SKM-1 (cell line): Measurements from ENCODE around the gene MYH9.

Experiments
- DNase-seq: peaks from one replicate; lab custom pipeline; 2025; ENCODE audit not compliant: unreplicated experiment; lab: John Stamatoyannopoulos, UW

Gene MYH9

DNA sequence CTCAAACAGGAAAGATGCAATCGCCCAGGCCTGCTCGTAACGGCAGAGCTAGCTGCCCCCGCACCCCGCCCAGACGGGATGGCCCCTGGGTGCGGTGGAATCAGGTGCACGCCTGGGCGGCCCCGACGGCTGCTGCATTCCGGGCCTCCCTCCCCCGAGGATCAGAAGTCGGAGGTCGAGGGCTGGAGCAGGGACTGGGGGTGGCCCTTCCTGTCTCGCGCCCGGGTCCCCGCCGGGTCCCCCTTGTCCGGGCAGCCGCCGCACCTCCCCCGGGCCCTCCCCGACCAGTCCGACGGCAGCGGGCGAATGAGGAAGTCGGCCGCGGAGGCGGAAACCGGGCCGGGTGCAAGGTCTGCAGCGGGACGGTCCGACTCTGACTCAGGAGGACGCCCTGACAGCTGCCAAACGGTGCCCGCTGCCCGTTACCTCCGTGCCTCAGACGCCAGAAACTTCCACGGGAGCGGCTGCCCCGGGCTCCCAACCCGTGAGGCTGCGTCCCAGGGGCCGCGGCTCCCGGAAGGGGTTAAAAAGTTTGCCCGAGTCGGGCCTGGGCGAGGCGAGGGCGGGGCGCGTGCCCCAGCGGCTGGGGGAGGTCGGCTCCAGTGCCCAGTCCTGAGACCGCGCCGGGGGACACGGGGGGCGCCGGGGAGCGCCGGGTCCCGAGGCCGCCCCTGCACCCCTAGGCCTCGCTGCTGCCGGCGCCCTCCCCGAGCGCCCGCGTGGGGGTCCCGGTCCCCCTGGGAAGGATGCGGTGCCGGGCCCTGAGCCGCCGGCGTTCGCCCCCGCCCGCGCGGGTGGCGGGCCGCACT is 663 bp downstream of the MYH9 start:
- no peak for DNase-seq

DNA sequence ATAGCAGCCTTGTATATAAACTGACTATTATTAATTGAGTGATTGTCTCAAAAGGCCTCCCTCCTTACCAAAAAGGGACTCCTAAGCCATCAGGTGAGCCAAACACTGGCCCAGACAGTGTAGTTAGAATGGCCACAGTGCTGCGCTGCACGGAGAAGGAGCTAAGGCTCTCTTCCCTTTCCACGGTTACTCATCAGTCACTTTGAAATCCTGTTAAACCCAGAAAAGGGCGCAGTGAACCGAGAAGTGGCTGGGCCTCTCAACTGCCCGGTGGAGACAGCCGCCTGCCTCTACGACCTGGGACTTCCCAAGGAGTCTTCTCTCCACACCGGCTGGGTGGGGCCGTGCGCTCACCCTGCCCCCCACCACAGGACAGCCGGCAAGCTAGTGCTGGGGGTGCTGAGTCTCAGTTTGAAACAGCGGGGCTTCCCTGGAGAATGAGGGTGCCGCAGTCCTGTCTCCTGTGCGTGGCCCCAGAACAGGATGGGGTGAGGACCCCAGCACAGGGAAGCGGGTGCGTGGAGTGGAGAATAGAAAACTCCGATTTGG is 1.3 kb downstream of the MYH9 start:
- DNase-seq: no peak

DNA sequence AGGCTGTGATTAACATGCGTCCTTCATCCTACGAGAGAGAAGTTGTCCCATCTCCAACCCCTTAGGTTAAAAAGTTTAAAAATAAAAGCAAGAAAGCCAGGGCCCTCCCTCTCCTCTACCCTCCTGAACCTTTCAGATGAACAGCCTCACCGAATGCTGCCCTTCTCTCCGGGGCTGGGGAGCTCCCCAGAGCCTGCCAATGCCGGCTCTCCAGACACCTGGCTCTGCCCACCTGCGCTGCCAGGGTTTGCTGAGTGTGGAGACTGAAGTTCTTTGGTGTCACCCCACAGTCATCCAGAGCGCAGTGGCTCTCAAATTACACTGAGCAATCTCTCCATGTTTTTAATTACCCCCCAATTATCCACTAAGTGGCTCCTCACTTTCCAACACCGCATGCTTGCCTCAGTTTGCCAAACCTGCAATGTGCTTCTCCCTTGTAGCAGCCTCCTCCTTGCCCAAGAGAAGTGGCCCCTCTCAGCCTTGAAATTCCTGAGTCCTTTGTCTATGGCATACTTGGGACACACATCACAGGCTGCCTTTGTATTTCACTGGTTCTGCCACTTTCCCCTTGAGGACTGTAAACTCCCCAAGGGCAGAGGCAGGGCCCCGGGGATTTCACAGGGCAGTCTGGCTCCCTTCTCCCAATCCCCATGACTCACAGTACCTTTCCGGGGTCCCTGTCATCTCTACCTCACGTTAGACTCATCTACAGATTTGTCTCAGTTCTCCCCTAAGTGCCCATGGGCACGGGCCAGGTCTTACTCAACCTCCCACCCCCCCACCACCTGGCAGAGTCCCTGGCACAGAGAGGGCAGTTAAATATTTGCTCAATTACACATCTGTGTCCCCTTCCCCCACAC is 2.0 kb downstream of the MYH9 start:
- no peak for DNase-seq

DNA sequence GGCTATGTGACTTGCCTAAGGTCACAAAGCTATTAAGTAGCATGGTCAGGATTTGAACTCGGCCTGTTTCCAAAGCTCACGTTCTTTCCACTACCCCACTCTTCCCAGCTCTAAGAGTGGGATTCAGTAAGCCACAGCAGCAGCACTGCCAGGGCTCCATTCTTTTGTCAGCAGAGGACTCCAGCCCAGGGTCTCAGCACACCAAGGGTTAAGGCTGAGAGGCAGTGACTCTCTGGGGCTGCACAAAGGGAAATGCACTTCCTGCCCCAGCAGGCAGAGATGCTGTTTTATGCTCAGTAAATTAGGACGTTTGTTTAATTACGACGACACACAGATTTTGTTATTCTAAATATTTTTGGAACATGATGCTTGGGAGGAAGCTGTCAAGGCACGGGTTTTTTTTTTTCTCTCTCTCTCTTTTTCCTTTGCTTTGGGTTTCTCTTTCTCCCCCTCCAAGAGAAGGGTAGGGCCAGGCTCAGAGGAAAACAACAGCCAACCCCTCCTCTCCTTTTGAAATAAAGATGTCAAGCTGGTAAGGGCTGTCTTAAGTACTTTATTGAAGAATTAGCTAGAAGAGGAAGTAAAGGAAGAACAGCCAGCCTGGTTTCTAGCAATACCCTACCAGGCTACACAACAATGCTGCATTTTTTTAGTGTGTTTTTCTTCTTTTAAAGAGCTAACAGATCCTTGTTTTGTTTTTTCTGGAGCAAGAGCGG is 2.8 kb downstream of the MYH9 start:
- no peak for DNase-seq

DNA sequence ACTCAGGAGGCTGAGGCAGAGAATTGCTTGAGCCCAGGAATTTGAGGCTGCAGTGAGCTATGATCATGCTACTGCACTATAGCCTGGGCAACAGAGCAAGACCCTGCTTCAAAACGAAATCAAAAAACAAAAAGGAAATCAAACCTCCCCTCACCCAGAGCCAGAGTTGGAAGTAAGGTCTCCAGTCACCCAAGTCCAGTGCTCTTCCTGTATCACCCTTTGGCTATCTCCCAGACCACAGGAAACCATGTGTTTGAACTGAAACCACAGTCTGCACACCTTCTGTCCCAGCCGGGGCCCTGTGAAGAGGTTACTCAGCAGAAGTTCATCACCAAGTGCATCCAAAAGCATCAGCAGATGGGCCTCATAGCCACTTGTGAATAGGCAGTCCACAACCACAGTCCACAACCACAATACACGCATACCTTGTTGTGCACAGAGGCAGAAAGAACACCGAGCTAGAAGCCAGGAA is 4.6 kb downstream of the MYH9 start:
- DNase-seq: no peak

DNA sequence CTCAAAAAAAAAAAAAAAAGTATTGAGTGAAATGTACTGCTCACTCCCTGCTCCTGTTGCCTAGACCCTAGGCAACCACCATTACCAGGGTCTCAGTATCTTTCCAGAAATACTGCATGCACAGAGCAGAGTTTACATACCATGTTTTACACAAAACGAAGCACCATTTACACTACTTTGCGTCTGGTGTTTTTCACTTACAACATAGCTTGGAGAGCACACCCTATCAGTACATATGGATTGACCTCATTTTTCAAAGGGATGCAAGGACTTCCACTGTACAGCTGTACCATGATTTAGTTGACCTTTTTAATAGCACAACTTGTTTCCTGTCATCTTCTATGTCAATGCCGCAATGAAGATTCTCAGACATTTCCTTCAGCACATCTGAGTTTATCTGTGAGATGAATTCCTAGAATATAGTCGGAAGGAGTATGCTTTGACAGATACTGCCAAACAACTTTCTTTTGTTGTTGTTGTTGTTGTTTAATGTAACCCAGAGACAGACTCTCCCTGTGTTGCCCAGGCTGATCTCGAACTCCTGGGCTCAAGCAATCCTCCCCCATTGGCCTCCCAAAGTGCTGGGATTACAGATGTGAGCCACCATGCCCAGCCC is 6.1 kb downstream of the MYH9 start:
- no peak for DNase-seq

DNA sequence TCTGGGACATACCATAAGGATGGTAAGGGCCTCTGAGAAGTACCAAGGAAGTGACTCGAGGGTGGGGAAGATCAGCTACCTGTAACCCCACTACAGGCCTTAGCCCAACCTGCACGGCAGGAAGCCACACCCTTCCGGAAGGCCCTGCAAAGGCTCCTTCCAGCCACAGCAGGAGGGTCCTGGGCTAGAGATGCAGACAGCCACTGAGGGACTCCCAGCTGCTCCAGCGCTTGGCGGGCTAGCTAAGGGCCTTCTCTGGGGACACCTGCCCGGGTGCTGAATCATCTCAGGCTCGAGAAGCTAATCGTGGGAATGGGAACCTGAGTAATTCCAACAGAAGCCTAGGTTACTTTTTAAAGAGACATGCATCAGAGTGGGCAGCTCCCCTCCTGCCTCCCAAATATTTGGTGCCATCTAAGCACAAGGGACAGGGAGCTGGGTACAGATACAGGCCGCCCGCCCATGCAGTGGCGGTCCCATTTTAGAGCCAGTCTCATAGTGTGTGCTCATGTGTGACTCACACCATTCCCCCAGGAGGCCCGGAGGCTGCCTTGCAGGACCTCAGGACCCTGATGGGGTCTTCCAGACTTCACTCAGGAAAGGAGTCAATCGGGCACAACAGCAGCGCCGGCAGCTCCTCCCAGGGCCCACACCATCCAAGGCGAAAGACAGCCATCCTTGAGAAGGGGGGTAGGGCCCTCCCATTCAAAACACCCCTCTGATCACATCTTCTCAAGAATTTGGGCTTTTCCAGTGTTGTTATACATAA is 8.0 kb downstream of the MYH9 start:
- DNase-seq: no peak

DNA sequence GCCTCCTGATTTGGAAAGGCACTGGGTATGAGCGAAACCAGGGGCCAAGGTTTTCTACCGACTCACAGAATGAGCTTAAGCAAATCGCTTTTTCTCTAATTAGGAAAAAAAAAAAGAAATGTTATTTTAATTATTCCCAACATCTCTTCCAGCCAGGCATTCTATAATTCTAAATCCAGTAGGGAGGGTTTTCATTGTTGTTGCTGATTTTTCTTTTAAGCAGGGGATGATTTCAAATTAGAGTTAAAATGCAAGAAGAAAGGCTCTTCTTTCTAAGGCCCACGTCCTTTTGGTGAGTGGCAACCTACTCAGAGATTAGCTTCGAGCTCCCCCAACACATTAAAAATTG is 8.9 kb downstream of the MYH9 start:
- no peak for DNase-seq

DNA sequence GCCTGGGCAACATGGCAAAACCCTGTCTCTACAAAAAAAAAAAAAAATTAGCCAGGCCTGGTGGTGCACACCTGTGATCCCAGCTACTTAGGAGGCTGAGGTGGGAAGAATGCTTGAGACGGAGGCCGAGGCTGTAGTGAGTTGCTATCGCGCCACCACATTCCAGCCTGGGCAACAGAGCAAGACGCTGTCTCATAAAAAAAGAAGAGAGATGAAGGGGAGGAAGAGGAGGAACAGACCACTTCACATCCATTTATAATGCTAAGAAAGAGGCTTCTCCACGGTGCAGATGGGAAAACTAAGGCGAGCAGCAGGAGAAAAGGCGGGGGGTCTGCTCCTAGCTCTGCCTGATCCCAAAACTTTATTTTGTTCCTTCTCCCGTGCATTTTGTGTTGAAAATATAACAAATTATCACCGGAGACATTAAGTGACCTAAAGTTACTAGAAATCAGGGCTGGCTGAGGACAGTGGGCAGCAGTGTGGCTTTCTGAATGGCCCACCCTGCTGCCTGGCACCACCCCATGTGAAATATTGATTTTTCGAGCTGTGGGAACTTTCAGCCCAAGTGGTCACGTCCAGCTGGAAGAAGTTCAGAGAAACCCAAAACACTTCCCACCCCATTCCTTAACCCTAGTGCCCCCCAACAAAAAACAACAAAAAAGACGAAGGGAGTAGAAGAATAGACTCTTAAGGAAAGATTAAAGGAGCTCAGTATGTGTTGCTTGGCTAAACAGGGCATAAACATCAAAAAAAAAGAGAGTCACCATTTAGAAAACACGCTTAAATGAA is 9.5 kb downstream of the MYH9 start:
- DNase-seq: no peak

DNA sequence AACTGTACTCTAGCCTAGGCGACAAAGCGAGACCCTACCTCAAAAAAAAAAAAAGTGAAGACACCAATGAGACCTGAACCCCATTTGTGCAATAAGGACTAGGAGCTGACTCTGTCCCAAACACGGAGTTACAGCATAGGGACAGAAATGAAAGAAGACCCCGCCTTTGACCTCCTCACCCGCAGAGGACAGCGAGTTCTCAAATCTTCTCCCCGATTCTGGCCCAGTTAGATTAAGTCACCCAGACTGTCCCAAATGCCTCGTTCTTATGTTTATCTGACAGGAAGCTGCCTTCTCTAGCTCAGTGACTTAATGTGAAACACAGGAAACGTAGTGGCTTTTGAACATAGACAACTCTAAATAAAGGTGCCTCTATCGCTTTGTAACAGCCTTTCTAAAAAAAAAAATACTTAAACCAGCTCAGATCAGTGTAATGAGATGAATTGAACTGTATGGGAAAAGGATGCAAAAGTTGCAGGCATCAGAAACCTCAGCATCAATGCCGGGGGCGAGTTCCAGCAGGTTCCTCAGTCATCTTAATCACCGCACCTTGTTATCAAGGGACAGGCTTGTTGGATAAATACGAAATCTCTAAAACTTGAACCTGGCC is 10.6 kb downstream of the MYH9 start:
- no peak for DNase-seq

DNA sequence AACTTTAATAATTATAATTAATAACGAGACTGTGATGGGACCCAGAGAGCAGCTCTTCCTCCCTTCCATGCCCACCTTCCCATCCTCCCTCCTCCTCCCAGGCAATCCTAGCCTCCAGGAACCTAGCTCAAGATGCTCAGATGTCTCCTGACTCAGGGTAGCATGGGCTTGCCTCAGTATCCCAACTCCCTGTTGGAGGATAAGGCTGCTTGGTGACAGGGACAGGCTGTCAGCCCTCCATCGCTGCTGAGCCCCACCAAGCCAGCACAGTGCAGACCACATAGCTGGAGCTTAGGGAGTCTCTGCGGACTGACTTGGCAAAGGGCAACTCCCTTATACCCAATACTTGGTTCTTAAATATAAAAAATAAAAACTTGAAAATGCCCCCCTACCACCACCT is 11.5 kb downstream of the MYH9 start:
- no peak for DNase-seq

DNA sequence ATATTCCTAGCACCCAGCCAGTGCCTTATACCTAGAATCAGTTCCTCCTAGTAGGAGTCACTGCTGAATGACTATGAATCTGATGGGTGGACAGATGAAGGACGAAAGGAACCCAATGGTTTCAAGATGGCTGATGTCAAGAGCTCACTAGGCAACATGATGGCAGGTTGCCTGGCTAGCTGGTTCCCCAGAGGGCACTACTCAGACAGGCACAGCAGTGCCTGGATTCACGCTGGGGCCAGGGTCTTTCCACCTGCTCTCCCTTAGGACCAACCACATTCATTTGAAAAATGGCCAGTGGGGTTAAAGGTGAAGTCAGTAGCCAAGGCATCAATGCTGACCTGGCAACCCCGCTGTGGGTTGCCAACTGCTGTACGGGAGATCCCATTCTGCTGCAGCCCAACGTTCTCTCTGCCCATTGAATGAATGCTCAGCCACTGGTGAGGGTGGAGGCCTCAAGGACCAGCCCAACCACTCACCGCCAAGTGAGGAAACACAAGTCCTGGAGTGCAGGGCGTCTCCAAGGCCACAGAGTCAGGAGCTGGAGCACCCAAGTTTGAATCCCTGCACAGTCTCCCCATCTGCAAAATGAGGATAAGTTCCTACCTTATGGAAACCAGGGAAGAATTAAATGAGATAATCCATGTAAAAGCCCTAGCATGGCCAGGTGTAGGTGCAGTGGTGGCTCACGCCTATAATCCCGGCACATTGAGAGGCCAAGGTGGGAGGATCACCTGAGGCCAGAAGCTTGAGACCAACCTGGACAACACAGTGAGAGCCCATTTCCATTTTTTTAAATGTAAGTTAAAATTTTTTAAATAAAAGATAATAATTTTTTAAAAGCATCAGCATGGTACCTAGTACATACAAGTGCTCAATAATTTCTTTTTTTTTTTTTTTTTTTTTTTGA is 12.4 kb downstream of the MYH9 start:
- no peak for DNase-seq

DNA sequence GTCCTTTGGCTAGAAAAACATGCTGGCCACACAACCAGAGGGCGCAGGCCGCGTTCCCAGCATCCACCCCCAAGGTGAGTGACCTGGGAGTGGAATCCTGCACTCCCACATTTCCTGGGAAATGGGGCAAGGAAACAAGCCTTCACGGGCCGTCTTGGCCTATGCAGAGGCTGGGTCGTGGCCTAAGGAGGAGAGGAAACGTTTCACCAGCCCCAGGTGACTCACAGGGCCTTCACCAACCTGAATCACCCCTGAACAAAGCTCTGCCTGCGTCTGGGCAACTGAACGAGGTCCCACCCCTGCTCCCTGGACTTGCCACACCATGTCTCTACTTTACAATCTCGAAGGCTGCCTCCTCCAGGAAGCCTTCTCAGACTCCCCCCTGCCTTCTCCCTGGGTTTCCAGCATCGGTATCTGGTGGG is 13.2 kb downstream of the MYH9 start:
- DNase-seq: no peak

DNA sequence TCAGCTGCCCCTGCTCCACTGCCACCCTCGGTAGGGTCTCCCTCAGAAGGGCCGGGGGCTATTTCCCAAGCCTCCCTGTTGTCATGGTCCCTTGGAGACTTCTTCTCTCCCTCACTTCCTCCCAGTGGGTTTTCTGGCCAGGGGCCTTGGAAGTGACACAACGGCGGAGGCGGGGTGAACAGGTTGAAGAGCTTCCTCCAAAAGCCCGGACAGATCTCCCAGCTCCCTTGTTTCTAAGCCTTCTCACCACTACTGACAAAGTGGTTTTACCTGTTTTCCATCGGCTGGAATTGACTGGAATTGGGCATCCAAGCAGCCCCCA is 14.5 kb downstream of the MYH9 start:
- DNase-seq: peak; percentile 85

DNA sequence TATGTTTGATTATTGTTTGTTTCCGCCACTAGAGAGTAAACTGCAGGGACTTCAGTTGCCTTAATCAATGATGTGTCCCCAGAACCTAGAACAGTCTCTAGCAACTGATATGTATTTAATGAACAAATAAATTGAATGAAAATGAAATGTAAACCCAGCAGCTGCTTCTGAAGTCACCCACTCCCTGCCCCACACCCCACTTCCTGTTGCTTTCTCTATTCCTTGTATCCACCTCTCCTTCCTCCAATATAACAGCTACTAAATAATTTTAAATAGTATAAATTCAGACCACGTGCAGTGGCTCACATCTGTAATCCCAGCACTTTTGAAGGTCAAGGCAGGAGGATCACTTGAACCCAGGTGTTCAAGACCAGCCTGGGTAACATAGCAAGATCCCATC is 15.8 kb downstream of the MYH9 start:
- DNase-seq: no peak

DNA sequence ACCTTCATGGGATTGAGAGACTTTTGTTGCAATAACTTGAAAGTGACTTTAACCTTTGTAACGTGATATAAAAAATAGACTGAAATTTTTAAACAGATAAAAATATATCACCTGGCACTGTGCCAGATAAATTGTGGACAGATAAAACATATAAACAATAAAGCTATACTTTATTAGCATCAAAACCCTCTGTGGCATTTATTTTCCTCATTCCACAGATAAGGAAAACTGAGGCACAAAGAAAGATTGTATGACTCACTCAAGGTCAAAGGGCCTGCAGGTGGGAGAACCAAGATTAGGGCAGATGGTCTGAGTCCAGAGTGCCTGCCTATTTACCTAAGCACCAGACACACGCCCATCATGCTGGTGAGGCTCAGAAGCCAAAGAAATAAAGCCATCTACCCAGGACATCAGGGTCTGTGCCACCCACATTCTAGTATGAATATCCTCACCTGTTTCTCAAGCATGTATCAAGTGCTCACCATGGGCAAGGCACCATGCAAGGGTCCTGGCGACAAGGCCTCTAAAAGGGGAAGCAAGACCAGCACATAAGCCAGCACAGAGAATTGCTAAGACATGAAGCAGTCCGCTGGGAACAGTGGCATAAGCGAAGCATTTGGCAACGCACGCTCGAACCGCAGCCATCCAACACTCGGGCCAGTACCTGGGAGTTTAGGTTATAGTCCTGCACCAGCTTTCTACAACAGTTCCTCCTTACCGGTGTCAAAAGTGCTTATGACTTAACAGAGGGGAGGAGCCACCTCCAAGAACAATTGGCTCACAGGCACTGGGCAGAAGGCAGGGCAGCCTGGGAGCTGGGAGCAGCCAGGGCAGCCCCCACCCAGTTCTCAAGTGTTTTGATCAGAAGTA is 17.6 kb downstream of the MYH9 start:
- peak; percentile 54 for DNase-seq
